Measurements from ENCODE around the gene UBE2H. TPM values are rescaled to one million over a fixed set of nuclear protein-coding genes. Genes with fewer than 3 reads are reported as not detected.

UBE2H gene
- total and polyA plus RNA-seq, 2 of the 4 experiments (the other 2 are of a cell fraction): 34.6 to 49.4 TPM

GRCh38 chr7:129789000-129789399 lies 163.8 kb downstream of the UBE2H start:
- Histone ChIP-seq H2BK15ac (ENCODE audit: low read depth, low read length) (no peak overlapping the region), H3K4me1 (ENCODE audit: control insufficient read depth, insufficient read depth, low read length) (peaks cover 3% of the 10 kb centered on the region), H4K8ac (ENCODE audit: low read depth in 2 of 2, low read length in 2 of 2) (no peak overlapping the region), H4K91ac (ENCODE audit: insufficient read depth, low read depth, low read length) (no peak overlapping the region), H3K79me1 (ENCODE audit: low read depth in 1 of 2, low read length in 2 of 2) (no peaks in the 10 kb centered on the region), H3K36me3 (ENCODE audit: control insufficient read depth, insufficient read depth, low read length) (no peaks in the 10 kb centered on the region), H3K14ac (replicated peaks; ENCODE audit: low read depth, low read length) (no peak overlapping the region), H2BK5ac (ENCODE audit: low read depth, low read length, poor library complexity, severe bottlenecking) (no peak overlapping the region), H2BK120ac (ENCODE audit: low read depth, low read length) (no peak overlapping the region), H4K5ac (ENCODE audit: low read depth, low read length) (no peak overlapping the region), H3K9ac (ENCODE audit: low read depth, low read length) (no peak overlapping the region), H2AK5ac (ENCODE audit: low read depth, low read length) (no peak overlapping the region), H3K27ac (ENCODE audit: insufficient read depth, low read length) (no peak overlapping the region), H3K9me1 (ENCODE audit: insufficient read depth, low read length) (no peaks in the 10 kb centered on the region), H2AFZ (replicated peaks; ENCODE audit: low read length, poor library complexity) (no peak overlapping the region), H4K20me1 (ENCODE audit: insufficient read depth, low read length) (peaks cover 9% of the 10 kb centered on the region; the same call in 1 of the 2 replicates), H2BK20ac (ENCODE audit: low read depth, low read length) (no peak overlapping the region), H3K4me2 (ENCODE audit: low read depth, low read length) (no peak overlapping the region), H3K4ac (ENCODE audit: low read depth, low read length) (no peak overlapping the region), H3K4me3 (ENCODE audit: insufficient read depth, low read depth, low read length) (no peak overlapping the region), H3K27me3 (ENCODE audit: control insufficient read depth, insufficient read depth, low read length) (peaks cover 53% of the 10 kb centered on the region), H3K23ac (ENCODE audit: low read depth, low read length) (no peak overlapping the region), H3K9me3 (ENCODE audit: control insufficient read depth, insufficient read depth, low read length) (0 out of 2 replicates have a peak, but pooled peaks cover 2% of the 10 kb centered on the region), H2AK9ac (replicated peaks; ENCODE audit: low read depth, low read length, poor library complexity) (no peak overlapping the region), H3K56ac (ENCODE audit: extremely low read depth, insufficient read depth, low read length) (no peak overlapping the region), H3K18ac (ENCODE audit: low read depth, low read length) (no peak overlapping the region)
- 100% methylated on average over 2 of the region's 6 CpGs; no CpG with 5 or more reads in 1 of the 2 experiments for WGBS, 2 experiments (ENCODE audit: extremely low coverage in 2 of 2, insufficient read length in 1 of 2)
- intact Hi-C loops (cut with micrococcal nuclease) (no loop called here), dilution Hi-C loops (cut with HindIII; ENCODE audit: low sequenced_read_pairs, unreplicated experiment) (no loop called here), in situ Hi-C loops (cut with MboI; ENCODE audit: low sequenced_read_pairs) (no loop called here)
- no peak for TF ChIP-seq MXI1 (IDR thresholded peaks at IDR 0.05; ENCODE audit: borderline replicate concordance, low read depth, low read length)
- no peak for TF ChIP-seq USF2 (IDR thresholded peaks at IDR 0.05; ENCODE audit: low read depth, low read length)
- no peak for TF ChIP-seq RAD21 (IDR thresholded peaks at IDR 0.05; ENCODE audit: low read length)
- no peak for TF ChIP-seq NFE2L2 (IDR thresholded peaks at IDR 0.05; ENCODE audit: low read depth, low read length)
- no peak for TF ChIP-seq RCOR1 (IDR thresholded peaks at IDR 0.05; ENCODE audit: insufficient replicate concordance, low read length)
- TF ChIP-seq CEBPB (IDR thresholded peaks at IDR 0.05; ENCODE audit: low read depth, low read length): no peak
- no peak for TF ChIP-seq CHD1 (IDR thresholded peaks at IDR 0.05; ENCODE audit: low read depth, low read length)
- TF ChIP-seq ELK1 (IDR thresholded peaks at IDR 0.05; ENCODE audit: borderline replicate concordance, low read depth, low read length): no peak
- TF ChIP-seq MAFK (IDR thresholded peaks at IDR 0.05; ENCODE audit: low read depth, low read length): no peak
- TF ChIP-seq SMC3 (IDR thresholded peaks at IDR 0.05; ENCODE audit: low read depth, low read length): no peak
- POLR2A ChIA-PET (ENCODE audit: unreplicated experiment): no interaction called here
- CTCF ChIA-PET: no interaction called here
- DNase-seq: no peak
- ATAC-seq (ENCODE audit: low read depth): no peak
- BruUV-seq (replicated peaks): no TSS peak

Measured in IMR-90 (cell line).